SJCRH30 (cell line): Measurements from ENCODE around the gene ZBTB39. TPM values are rescaled to one million over a fixed set of nuclear protein-coding genes. Genes with fewer than 3 reads are reported as not detected.
"Not testable (repeated sequence)": the region's sequence is repeated elsewhere in the genome, so short reads cannot be mapped to it uniquely, and the experiment has no call there.

Source experiments
- DNase-seq, 2 experiments: peaks; one replicate each; pipeline ENCODE4 v3.0.0-alpha.2; 2015 to 2020
- H3K27ac ChIP-seq: fragments of 250-450 bp; sonication (Bioruptor Pico); 2 replicates; pipeline ENCODE4 v1.5.1; 2020; ENCODE audit warnings: mild to moderate bottlenecking, moderate library complexity
- H3K27me3 ChIP-seq: fragments of 250-450 bp; sonication (Bioruptor Pico); 2 replicates; pipeline ENCODE4 v1.5.1; 2020; ENCODE audit warnings: mild to moderate bottlenecking, moderate library complexity
- H3K36me3 ChIP-seq: fragments of 250-450 bp; sonication (Bioruptor Pico); 2 replicates; pipeline ENCODE4 v1.5.1; 2020; ENCODE audit warnings: mild to moderate bottlenecking, moderate library complexity
- H3K4me1 ChIP-seq: fragments of 250-450 bp; sonication (Bioruptor Pico); 2 replicates; pipeline ENCODE4 v1.5.1; 2020; ENCODE audit warnings: mild to moderate bottlenecking, moderate library complexity
- H3K4me3 ChIP-seq: fragments of 250-450 bp; sonication (Bioruptor Pico); 2 replicates; pipeline ENCODE4 v1.5.1; 2020; ENCODE audit warnings: mild to moderate bottlenecking, moderate library complexity
- H3K9me3 ChIP-seq: fragments of 250-450 bp; sonication (Bioruptor Pico); replicated peaks from 2 replicates; pipeline ENCODE4 v1.5.1; 2020; ENCODE audit warnings: mild to moderate bottlenecking, moderate library complexity
- total RNA-seq: library from RNA; depleted of rRNA; stranded (reverse); fragments of >200 nt; shearing (Covaris generic); gene quantifications from 2 replicates; pipeline ENCODE4 v1.2.3, GENCODE V29; 2014

The ZBTB39 gene
- total RNA-seq, 1 experiment from 2014 or later: 101 TPM

- not testable (repeated sequence) for DNase-seq, H3K9me3 ChIP-seq, H3K27me3 ChIP-seq, H3K4me1 ChIP-seq, H3K36me3 ChIP-seq, H3K4me3 ChIP-seq, H3K27ac ChIP-seq
These were observed 41.2 kb downstream of the ZBTB39 start for GRCh38 chr12:56965124-56965523.

GRCh38 chr12:56963557-56963956 is 42.8 kb downstream of the ZBTB39 start:
- not testable (repeated sequence) for H3K27ac ChIP-seq, H3K9me3 ChIP-seq, DNase-seq, H3K4me1 ChIP-seq, H3K36me3 ChIP-seq, H3K4me3 ChIP-seq, H3K27me3 ChIP-seq

- H3K27me3 ChIP-seq, DNase-seq, H3K4me1 ChIP-seq, H3K9me3 ChIP-seq, H3K4me3 ChIP-seq, H3K36me3 ChIP-seq, H3K27ac ChIP-seq: not testable (repeated sequence)
These were observed 44.1 kb downstream of the ZBTB39 start for GRCh38 chr12:56962247-56962646.

- no peaks in the 10 kb centered on the region for H3K4me1 ChIP-seq
- H3K27me3 ChIP-seq: no peaks in the 10 kb centered on the region
- no peaks in the 10 kb centered on the region for H3K9me3 ChIP-seq
- DNase-seq: no peak
- no peak overlapping the region for H3K4me3 ChIP-seq
- no peaks in the 10 kb centered on the region for H3K36me3 ChIP-seq
- H3K27ac ChIP-seq: no peak overlapping the region
These were observed 47.9 kb downstream of the ZBTB39 start for GRCh38 chr12:56958422-56958821.

- Histone ChIP-seq H3K27ac (no peak within 1 kb of the TSS), H3K27me3 (no peaks in the 10 kb centered on the region), H3K9me3 (no peaks in the 10 kb centered on the region), H3K4me1 (no peaks in the 10 kb centered on the region), H3K36me3 (no peaks in the 10 kb centered on the region), H3K4me3 (no peak within 1 kb of the TSS)
- DNase-seq: no peak
These were observed 48.9 kb downstream of the ZBTB39 start, which contains the start of gene RDH16 for GRCh38 chr12:56957229-56958052. Gene RDH16, minus strand, starts transcription at chr12:56957608. Its CDS starts 146 bp downstream, at chr12:56957462.

GRCh38 chr12:56955631-56956256 is 50.6 kb downstream of the ZBTB39 start:
- Histone ChIP-seq H3K36me3 (no peaks in the 10 kb centered on the region), H3K27ac (no peak overlapping the region), H3K27me3 (no peaks in the 10 kb centered on the region), H3K9me3 (no peaks in the 10 kb centered on the region), H3K4me3 (no peak overlapping the region), H3K4me1 (no peaks in the 10 kb centered on the region)
- DNase-seq: no peak

- Histone ChIP-seq H3K9me3 (no peaks in the 10 kb centered on the region), H3K36me3 (no peaks in the 10 kb centered on the region), H3K27me3 (no peaks in the 10 kb centered on the region), H3K4me1 (no peaks in the 10 kb centered on the region), H3K4me3 (no peak overlapping the region), H3K27ac (no peak overlapping the region)
- no peak for DNase-seq
These were observed 51.4 kb downstream of the ZBTB39 start for GRCh38 chr12:56954958-56955355.

GRCh38 chr12:56954057-56954957 is 52.0 kb downstream of the ZBTB39 start:
- H3K27ac ChIP-seq: no peak overlapping the region
- no peaks in the 10 kb centered on the region for H3K27me3 ChIP-seq
- no peaks in the 10 kb centered on the region for H3K4me1 ChIP-seq
- no peak for DNase-seq
- H3K4me3 ChIP-seq: no peak overlapping the region
- no peaks in the 10 kb centered on the region for H3K9me3 ChIP-seq
- no peaks in the 10 kb centered on the region for H3K36me3 ChIP-seq

GRCh38 chr12:56953314-56953713 is 53.0 kb downstream of the ZBTB39 start:
- H3K4me3 ChIP-seq: no peak overlapping the region
- no peak for DNase-seq

GRCh38 chr12:56951582-56952339 is 54.6 kb downstream of the ZBTB39 start:
- H3K4me1 ChIP-seq: no peaks in the 10 kb centered on the region
- no peak for DNase-seq
- no peak overlapping the region for H3K4me3 ChIP-seq
- no peak overlapping the region for H3K27ac ChIP-seq
- H3K36me3 ChIP-seq: no peaks in the 10 kb centered on the region
- no peaks in the 10 kb centered on the region for H3K9me3 ChIP-seq
- no peaks in the 10 kb centered on the region for H3K27me3 ChIP-seq

More at GRCh38 chr12:56953314-56953713, 53.0 kb downstream of the ZBTB39 start:
- H3K36me3 ChIP-seq: no peaks in the 10 kb centered on the region
- no peaks in the 10 kb centered on the region for H3K4me1 ChIP-seq
- H3K27me3 ChIP-seq: no peaks in the 10 kb centered on the region
- no peaks in the 10 kb centered on the region for H3K9me3 ChIP-seq
- no peak overlapping the region for H3K27ac ChIP-seq

GRCh38 chr12:56948881-56949280 is 57.5 kb downstream of the ZBTB39 start:
- Histone ChIP-seq H3K4me3 (no peak overlapping the region), H3K27ac (no peak overlapping the region), H3K36me3 (no peaks in the 10 kb centered on the region), H3K4me1 (no peaks in the 10 kb centered on the region), H3K27me3 (no peaks in the 10 kb centered on the region), H3K9me3 (no peaks in the 10 kb centered on the region)
- DNase-seq: no peak
